Measurements from ENCODE around the gene SH3BP4. TPM values are rescaled to one million over a fixed set of nuclear protein-coding genes. Genes with fewer than 3 reads are reported as not detected.
A peak's percentile ranks its signal among the peaks of the same experiment; 100 is the strongest.
"Not testable (repeated sequence)": the region's sequence is repeated elsewhere in the genome, so short reads cannot be mapped to it uniquely, and the experiment has no call there.

SH3BP4 gene
- total RNA-seq, 1 donor from 2014 or later = 9.6 TPM

DNA sequence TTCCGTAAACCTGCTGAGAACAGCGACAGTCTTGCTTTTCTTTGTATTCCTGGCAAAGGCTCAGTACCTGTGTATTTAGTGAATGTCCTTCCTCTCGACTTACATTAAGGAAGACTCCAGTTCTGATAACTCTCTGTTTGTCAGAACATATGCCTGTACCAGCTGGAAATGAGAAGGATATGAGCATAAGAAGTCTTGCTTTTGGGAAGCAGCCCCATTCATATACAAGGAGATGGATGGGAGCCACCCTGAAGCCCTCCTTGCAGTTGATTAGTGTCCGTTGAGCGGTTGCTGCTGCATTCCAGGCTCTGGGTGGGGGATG is 59.8 kb downstream of the SH3BP4 start:
- Histone ChIP-seq H3K27me3 (ENCODE audit: low read depth) (no peaks in the 10 kb centered on the region), H3K4me3 (no peak overlapping the region), H3K27ac (replicated peaks) (peak overlapping the region; percentile 38), H3K9me3 (replicated peaks) (peaks cover 11% of the 10 kb centered on the region), H3K36me3 (no peaks in the 10 kb centered on the region), H3K4me1 (peaks cover 43% of the 10 kb centered on the region)
- no peak for DNase-seq
- TF ChIP-seq, protein P1, sequence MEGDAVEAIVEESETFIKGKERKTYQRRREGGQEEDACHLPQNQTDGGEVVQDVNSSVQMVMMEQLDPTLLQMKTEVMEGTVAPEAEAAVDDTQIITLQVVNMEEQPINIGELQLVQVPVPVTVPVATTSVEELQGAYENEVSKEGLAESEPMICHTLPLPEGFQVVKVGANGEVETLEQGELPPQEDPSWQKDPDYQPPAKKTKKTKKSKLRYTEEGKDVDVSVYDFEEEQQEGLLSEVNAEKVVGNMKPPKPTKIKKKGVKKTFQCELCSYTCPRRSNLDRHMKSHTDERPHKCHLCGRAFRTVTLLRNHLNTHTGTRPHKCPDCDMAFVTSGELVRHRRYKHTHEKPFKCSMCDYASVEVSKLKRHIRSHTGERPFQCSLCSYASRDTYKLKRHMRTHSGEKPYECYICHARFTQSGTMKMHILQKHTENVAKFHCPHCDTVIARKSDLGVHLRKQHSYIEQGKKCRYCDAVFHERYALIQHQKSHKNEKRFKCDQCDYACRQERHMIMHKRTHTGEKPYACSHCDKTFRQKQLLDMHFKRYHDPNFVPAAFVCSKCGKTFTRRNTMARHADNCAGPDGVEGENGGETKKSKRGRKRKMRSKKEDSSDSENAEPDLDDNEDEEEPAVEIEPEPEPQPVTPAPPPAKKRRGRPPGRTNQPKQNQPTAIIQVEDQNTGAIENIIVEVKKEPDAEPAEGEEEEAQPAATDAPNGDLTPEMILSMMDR (IDR thresholded peaks at IDR 0.05; ENCODE audit: borderline replicate concordance) = no peak
- intact Hi-C loops (cut with micrococcal nuclease) = no loop called here

DNA sequence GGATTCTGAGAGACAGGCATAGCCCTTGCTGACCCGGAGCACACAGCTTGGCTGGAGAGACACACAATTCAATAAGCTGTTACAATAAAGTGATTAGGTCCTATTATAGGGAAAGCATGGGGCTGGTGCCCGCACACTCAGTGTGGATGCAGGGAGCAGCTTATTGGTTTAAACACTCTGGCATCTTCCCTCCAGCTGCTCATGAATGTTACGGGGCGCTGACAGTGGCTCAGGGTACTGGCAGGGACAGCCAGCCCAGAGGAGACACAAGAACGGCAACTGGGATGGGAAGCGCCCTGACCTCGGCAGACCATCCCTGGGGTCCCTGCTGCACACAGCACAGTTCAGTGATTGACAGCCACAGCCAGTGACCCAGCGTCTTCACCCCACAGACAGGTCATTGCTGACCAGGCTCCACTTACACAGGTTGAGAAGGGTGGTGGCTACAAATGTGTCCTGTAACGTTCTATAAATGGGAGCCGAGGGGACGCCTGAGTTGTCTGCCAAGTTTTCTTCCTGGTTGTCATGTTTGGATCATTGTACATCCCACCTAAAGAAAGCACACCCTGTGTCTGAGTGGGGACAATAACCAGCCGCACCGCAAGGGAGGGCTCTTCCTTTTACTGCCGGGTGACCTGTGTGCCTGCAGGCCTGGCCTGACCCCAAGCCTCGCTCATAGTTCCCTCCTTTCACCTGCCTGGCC is 60.3 kb downstream of the SH3BP4 start:
- DNase-seq = no peak
- H3K27ac ChIP-seq (replicated peaks) = peak overlapping the region; percentile 38

GRCh38 chr2:235017441-235017840 is 65.6 kb downstream of the SH3BP4 start:
- intact Hi-C loops (cut with micrococcal nuclease) = no loop called here
- no peaks in the 10 kb centered on the region for H3K27me3 ChIP-seq (ENCODE audit: low read depth)
- DNase-seq = no peak
- no peak overlapping the region for H3K4me3 ChIP-seq
- H3K4me1 ChIP-seq = peaks cover 4% of the 10 kb centered on the region
- no peak overlapping the region for H3K27ac ChIP-seq (replicated peaks)
- H3K36me3 ChIP-seq = no peaks in the 10 kb centered on the region
- TF ChIP-seq, protein P1 (IDR thresholded peaks at IDR 0.05; ENCODE audit: borderline replicate concordance) = no peak
- peaks cover 11% of the 10 kb centered on the region for H3K9me3 ChIP-seq (replicated peaks)

More for the DNA sequence above, 60.3 kb downstream of the SH3BP4 start:
- Histone ChIP-seq H3K27me3 (ENCODE audit: low read depth) (no peaks in the 10 kb centered on the region), H3K4me3 (no peak overlapping the region), H3K4me1 (peaks cover 39% of the 10 kb centered on the region), H3K9me3 (replicated peaks) (peaks cover 11% of the 10 kb centered on the region), H3K36me3 (no peaks in the 10 kb centered on the region)
- intact Hi-C loops (cut with micrococcal nuclease) = no loop called here
- TF ChIP-seq, protein P1 (IDR thresholded peaks at IDR 0.05; ENCODE audit: borderline replicate concordance) = no peak

DNA sequence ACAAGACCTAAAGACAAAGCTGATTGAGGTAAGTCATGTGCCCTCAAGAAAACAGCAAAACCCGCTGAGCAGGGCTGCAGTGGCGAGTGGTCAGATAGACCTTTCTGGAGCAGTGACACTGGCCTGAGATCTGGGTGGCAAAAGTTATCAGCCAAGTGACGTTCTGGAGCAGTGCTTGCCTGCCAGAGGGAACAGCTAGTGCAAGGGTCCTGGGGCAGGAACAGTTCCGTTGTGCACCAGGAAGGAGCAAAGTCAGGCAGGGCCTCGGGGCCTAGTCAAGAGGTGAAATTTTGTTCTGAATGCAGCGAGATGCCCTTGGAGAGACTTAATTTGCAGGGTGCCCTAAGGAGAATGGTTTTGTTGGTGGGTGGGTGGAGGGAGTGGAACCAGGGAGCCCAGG is 67.0 kb downstream of the SH3BP4 start:
- no peaks in the 10 kb centered on the region for H3K27me3 ChIP-seq (ENCODE audit: low read depth)
- no peaks in the 10 kb centered on the region for H3K36me3 ChIP-seq
- H3K4me3 ChIP-seq = no peak overlapping the region
- intact Hi-C loops (cut with micrococcal nuclease) = no loop called here
- peaks cover 3% of the 10 kb centered on the region for H3K4me1 ChIP-seq
- H3K9me3 ChIP-seq (replicated peaks) = peaks cover 11% of the 10 kb centered on the region
- H3K27ac ChIP-seq (replicated peaks) = no peak overlapping the region
- DNase-seq = no peak
- TF ChIP-seq, protein P1 (IDR thresholded peaks at IDR 0.05; ENCODE audit: borderline replicate concordance) = no peak

GRCh38 chr2:235020141-235020540 is 68.3 kb downstream of the SH3BP4 start:
- H3K4me1 ChIP-seq = peaks cover 15% of the 10 kb centered on the region
- H3K27me3 ChIP-seq (ENCODE audit: low read depth); H3K27ac ChIP-seq (replicated peaks); DNase-seq; H3K4me3 ChIP-seq; H3K36me3 ChIP-seq; H3K9me3 ChIP-seq (replicated peaks); intact Hi-C loops (cut with micrococcal nuclease): not testable (repeated sequence)

- intact Hi-C loops (cut with micrococcal nuclease) = no loop called here
- TF ChIP-seq, protein P1 (IDR thresholded peaks at IDR 0.05; ENCODE audit: borderline replicate concordance) = no peak
- DNase-seq = no peak
- Histone ChIP-seq H3K27ac (replicated peaks) (no peak overlapping the region), H3K27me3 (ENCODE audit: low read depth) (no peaks in the 10 kb centered on the region), H3K9me3 (replicated peaks) (no peaks in the 10 kb centered on the region), H3K4me1 (peaks cover 31% of the 10 kb centered on the region), H3K4me3 (no peak overlapping the region), H3K36me3 (no peaks in the 10 kb centered on the region)
Observed at GRCh38 chr2:235021752-235022151, 69.9 kb downstream of the SH3BP4 start.
